ENCODE data around the gene MMS19. TPM values are rescaled to one million over a fixed set of nuclear protein-coding genes. Genes with fewer than 3 reads are reported as not detected.

Gene MMS19
- polyA plus RNA-seq, 3 donors, result 23.2 to 74.5 (median 29.2) TPM

GRCh38 chr10:97519342-97519741 lies 21.1 kb upstream of the MMS19 start:
- no peaks in the 10 kb centered on the region for H3K27me3 ChIP-seq (ENCODE audit: control insufficient read depth in 2 of 2, insufficient read depth in 2 of 2, low read length in 2 of 2)
- H3K36me3 Mint-ChIP-seq, result peaks cover 1 to 2% of the 10 kb centered on the region in 2 donors
- peaks cover 100% of the 10 kb centered on the region for H4K20me1 ChIP-seq (ENCODE audit: insufficient read depth, low read length)
- no peaks in the 10 kb centered on the region for H3K4me1 ChIP-seq (ENCODE audit: control insufficient read depth in 1 of 2, insufficient read depth in 2 of 2, low read length in 2 of 2)
- no peak overlapping the region for H3K27ac Mint-ChIP-seq
- no peaks in the 10 kb centered on the region for H3K27me3 Mint-ChIP-seq (ENCODE audit: low read depth in 3 of 3)
- TF ChIP-seq CTCF (IDR thresholded peaks at IDR 0.05), result no peak
- H3K9me3 Mint-ChIP-seq, result no peaks in the 10 kb centered on the region
- no peak overlapping the region for H3K4me2 ChIP-seq (replicated peaks; ENCODE audit: extremely low read depth, low read length, poor library complexity, severe bottlenecking)
- DNase-seq, result no peak
- H3K27ac ChIP-seq (ENCODE audit: low read depth in 1 of 2, low read length in 2 of 2), result no peak overlapping the region
- WGBS (ENCODE audit: insufficient coverage), result 90% methylated on average over 1 of the region's 2 CpGs
- no peak overlapping the region for H2AFZ ChIP-seq (ENCODE audit: insufficient read depth, low read depth, low read length, poor library complexity, severe bottlenecking)
- H3K36me3 ChIP-seq (replicated peaks in 1 of 2; ENCODE audit: control insufficient read depth in 1 of 2, insufficient read depth in 2 of 2, low read length in 2 of 2), result no peaks in the 10 kb centered on the region
- H3K9ac ChIP-seq (ENCODE audit: insufficient read depth, low read length, poor library complexity, severe bottlenecking), result no peak overlapping the region
- H3K4me1 Mint-ChIP-seq, result peaks cover 8% of the 10 kb centered on the region
- H3K79me2 ChIP-seq (ENCODE audit: insufficient read depth, low read length), result peaks cover 4% of the 10 kb centered on the region
- intact Hi-C loops (cut with micrococcal nuclease), result no loop called here
- no peak overlapping the region for H3K4me3 ChIP-seq (replicated peaks in 1 of 3; ENCODE audit: low read depth in 2 of 3, low read length in 3 of 3)
- H3K9me3 ChIP-seq (replicated peaks in 1 of 2; ENCODE audit: control insufficient read depth in 1 of 2, insufficient read depth in 1 of 2, low read length in 2 of 2), result no peaks in the 10 kb centered on the region
- H3K4me3 Mint-ChIP-seq, result no peak overlapping the region

- TF ChIP-seq CTCF (IDR thresholded peaks at IDR 0.05), result no peak
- H3K27me3 ChIP-seq (ENCODE audit: control insufficient read depth in 2 of 2, insufficient read depth in 2 of 2, low read length in 2 of 2), result no peaks in the 10 kb centered on the region
- Mint-ChIP-seq H3K4me1 (peaks cover 8% of the 10 kb centered on the region), H3K4me3 (no peak overlapping the region), H3K27ac (peak overlapping the region in 2 of 7 donors; percentile 10 to 86), H3K9me3 (no peaks in the 10 kb centered on the region), H3K27me3 (ENCODE audit: low read depth in 3 of 3) (no peaks in the 10 kb centered on the region), H3K36me3 (peaks cover 2 to 3% of the 10 kb centered on the region in 2 donors)
- intact Hi-C loops (cut with micrococcal nuclease), result no loop called here
- 41% methylated on average over 8 of the region's 10 CpGs for WGBS (ENCODE audit: insufficient coverage)
- no peaks in the 10 kb centered on the region for H3K4me1 ChIP-seq (ENCODE audit: control insufficient read depth in 1 of 2, insufficient read depth in 2 of 2, low read length in 2 of 2)
- no peaks in the 10 kb centered on the region for H3K36me3 ChIP-seq (replicated peaks in 1 of 2; ENCODE audit: control insufficient read depth in 1 of 2, insufficient read depth in 2 of 2, low read length in 2 of 2)
- H2AFZ ChIP-seq (ENCODE audit: insufficient read depth, low read depth, low read length, poor library complexity, severe bottlenecking), result no peak overlapping the region
- no peak for DNase-seq
- H3K79me2 ChIP-seq (ENCODE audit: insufficient read depth, low read length), result peaks cover 5% of the 10 kb centered on the region
- no peaks in the 10 kb centered on the region for H3K9me3 ChIP-seq (replicated peaks in 1 of 2; ENCODE audit: control insufficient read depth in 1 of 2, insufficient read depth in 1 of 2, low read length in 2 of 2)
- no peak overlapping the region for H3K4me3 ChIP-seq (replicated peaks in 1 of 3; ENCODE audit: low read depth in 2 of 3, low read length in 3 of 3)
- no peak overlapping the region for H3K4me2 ChIP-seq (replicated peaks; ENCODE audit: extremely low read depth, low read length, poor library complexity, severe bottlenecking)
- no peak overlapping the region for H3K9ac ChIP-seq (ENCODE audit: insufficient read depth, low read length, poor library complexity, severe bottlenecking)
- no peak overlapping the region for H3K27ac ChIP-seq (ENCODE audit: low read depth in 1 of 2, low read length in 2 of 2)
- peaks cover 100% of the 10 kb centered on the region for H4K20me1 ChIP-seq (ENCODE audit: insufficient read depth, low read length)
These were observed 20.2 kb upstream of the MMS19 start for GRCh38 chr10:97518301-97519043.

Measured in CD14-positive monocyte (primary cell).